Lower leg skin (tissue), 4 donors: ENCODE data around the gene C2CD2L. TPM values are rescaled to one million over a fixed set of nuclear protein-coding genes. Genes with fewer than 3 reads are reported as not detected.

Source experiments
- DNase-seq, 2 donors: peaks; one replicate each; pipeline ENCODE4 v3.0.0-alpha.2; 2019; ENCODE audit warnings: low spot score in 2 of 2
- H3K4me3 ChIP-seq: fragments of 200-600 bp; sonication (generic); 2 replicates; pipeline ENCODE4 v1.5.1; 2017; ENCODE audit warnings: mild to moderate bottlenecking, low read depth; ENCODE audit not compliant: poor library complexity, severe bottlenecking
- CTCF ChIP-seq, 3 donors: fragments of 450-650 bp; IDR thresholded peaks; one replicate each; pipeline ENCODE4 v1.5.1; 2016; ENCODE audit warnings: antibody characterized with exemption in 3 of 3, mild to moderate bottlenecking in 3 of 3, moderate library complexity in 2 of 3
- POLR2A ChIP-seq, 2 donors: fragments of 450-650 bp; IDR thresholded peaks; one replicate each; pipeline ENCODE4 v1.6.1; 2016 to 2017; ENCODE audit warnings: antibody characterized with exemption in 2 of 2, mild to moderate bottlenecking in 1 of 2, moderate library complexity in 1 of 2
- WGBS, 2 donors: methylation state at CpG; one replicate each; pipeline ENCODE4 v1.1.5; 2018; 5-methylcytosine and 5-hydroxymethylcytosine counted together
- intact Hi-C: fragments of 100-400 bp; cut with DNase I; formaldehyde crosslinking; loops from one replicate; pipeline ENCODE4 v1.15.0; 2023; ENCODE audit warnings: low total_unique reads
- total RNA-seq, 4 donors: library from RNA; depleted of rRNA; stranded (reverse); fragments of >200 nt; gene quantifications; one replicate each; pipeline ENCODE4 v1.1.0, GENCODE V29; 2016

The C2CD2L gene
- total RNA-seq, 4 donors from 2014 or later = 16.8 to 27.2 (median 22.6) TPM

GRCh38 chr11:119116235-119116594 lies 9.1 kb downstream of the C2CD2L start:
- intact Hi-C loops = no loop called here
- H3K4me3 ChIP-seq = no peak overlapping the region

DNA sequence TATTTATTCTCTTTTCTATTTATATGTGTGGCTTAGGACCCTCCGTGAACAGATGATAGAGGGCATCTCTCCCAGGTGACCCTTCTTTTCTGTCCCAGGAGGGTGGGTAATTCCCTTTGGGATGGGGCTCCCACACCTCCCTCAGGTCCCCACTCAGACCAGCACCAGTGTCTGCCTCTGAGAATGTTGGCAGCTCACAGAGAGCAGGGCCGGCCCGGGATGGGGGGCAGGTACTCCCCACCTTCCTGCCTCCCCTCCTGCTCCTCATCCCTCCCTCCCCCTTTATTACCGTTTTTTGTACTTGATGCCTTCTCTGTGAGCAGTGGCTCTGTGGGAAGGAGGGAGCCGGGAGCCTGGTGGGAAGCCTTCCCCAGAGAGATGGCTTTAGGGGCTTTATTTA lies 9.5 kb downstream of the C2CD2L start:
- 68 to 75% methylated on average over 5 of the region's 5 CpGs for WGBS, 2 donors
- intact Hi-C loops = no loop called here
- H3K4me3 ChIP-seq = no peak overlapping the region
- DNase-seq = no peak
- TF ChIP-seq CTCF (IDR thresholded peaks at IDR 0.05) (no peak), POLR2A (IDR thresholded peaks at IDR 0.05) (no peak)

More at GRCh38 chr11:119116235-119116594, 9.1 kb downstream of the C2CD2L start:
- WGBS, 2 donors = 84 to 90% methylated on average over 10 of the region's 10 CpGs
- no peak for TF ChIP-seq CTCF (IDR thresholded peaks at IDR 0.05)
- TF ChIP-seq POLR2A (IDR thresholded peaks at IDR 0.05) = no peak
- DNase-seq = no peak

DNA sequence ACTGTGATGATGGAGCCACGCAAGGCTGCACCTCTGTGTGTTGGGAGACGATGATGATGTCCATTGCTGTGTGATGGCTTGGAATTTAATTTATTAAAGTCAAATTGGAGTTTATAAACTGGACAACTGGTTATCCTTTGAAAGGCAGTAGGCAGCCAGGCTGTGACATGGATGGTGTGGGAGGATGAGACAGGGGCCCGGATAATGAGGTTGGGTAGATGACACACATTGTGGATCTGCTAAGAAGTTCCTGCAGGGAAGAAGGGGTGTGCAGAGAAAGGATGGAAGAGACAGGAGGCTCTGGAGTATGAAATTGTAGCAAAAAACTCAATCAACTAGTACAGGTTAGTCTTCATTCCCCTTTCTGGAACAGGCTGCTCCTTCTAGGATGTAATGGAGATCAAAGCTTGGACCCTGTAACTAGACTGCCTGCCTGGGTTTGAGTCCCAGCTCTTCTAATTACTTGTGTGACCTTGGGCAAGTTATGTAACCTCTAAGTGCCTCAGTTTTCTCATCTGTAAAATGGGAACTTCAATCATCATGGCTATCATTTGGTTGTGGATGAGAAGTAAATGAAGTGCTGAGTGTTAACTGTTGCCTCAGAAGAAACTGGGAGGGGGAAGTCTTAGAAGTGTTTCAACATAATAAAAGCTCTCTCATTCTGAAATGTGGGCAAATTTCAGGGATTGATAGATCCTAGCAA lies 10.0 kb downstream of the C2CD2L start:
- DNase-seq = no peak
- no peak overlapping the region for H3K4me3 ChIP-seq
- intact Hi-C loops = no loop called here
- TF ChIP-seq POLR2A (IDR thresholded peaks at IDR 0.05) = no peak
- no peak for TF ChIP-seq CTCF (IDR thresholded peaks at IDR 0.05)
- 89 to 90% methylated on average over 3 of the region's 3 CpGs for WGBS, 2 donors

DNA sequence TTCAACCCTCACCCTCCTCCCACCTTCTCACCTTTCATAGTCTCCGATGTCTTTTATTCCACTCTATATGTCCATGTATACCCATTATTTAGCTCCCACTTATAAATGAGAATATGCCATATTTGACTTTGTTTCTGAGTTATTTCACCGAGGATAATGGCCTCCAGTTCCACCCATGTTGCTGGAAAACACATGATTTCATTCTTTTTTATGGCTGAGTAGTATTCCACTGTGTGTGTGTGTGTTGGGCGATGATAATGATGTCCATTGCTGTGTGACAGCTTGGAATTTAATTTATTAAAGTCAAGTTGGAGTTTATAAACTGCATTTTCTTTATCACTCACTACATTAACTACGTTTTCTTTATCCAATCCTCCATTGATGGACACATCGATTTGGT lies 11.1 kb downstream of the C2CD2L start:
- DNase-seq = no peak
- no peak overlapping the region for H3K4me3 ChIP-seq
- intact Hi-C loops = no loop called here
- WGBS, 2 donors = 97 to 98% methylated on average over 5 of the region's 5 CpGs
- no peak for TF ChIP-seq POLR2A (IDR thresholded peaks at IDR 0.05)
- TF ChIP-seq CTCF (IDR thresholded peaks at IDR 0.05) = no peak

DNA sequence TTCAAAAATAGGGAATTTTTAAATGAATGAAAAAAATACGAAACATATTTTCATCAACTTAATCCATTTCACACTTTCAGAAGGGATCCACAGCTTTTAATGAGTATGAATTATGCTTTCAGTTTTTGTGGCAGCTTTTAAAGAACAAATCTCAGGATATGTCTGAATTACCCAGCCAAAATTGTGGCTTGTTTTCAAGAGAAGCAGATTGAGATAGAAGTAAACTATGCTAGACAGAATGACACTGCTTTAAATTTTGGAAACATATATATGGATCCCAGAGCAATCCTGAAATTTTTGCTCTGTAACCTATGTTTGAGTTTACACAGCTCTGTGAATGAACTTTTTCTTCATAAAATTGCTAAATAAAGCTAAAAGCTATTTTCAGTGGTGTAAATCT lies 11.8 kb downstream of the C2CD2L start:
- no peak for TF ChIP-seq POLR2A (IDR thresholded peaks at IDR 0.05)
- no peak for TF ChIP-seq CTCF (IDR thresholded peaks at IDR 0.05)
- intact Hi-C loops = no loop called here
- H3K4me3 ChIP-seq = no peak overlapping the region
- 88 to 89% methylated on average over 1 of the region's 1 CpG for WGBS, 2 donors
- no peak for DNase-seq

- 14 to 18% methylated on average over 5 of the region's 5 CpGs for WGBS, 2 donors
- TF ChIP-seq CTCF (IDR thresholded peaks at IDR 0.05) (no peak), POLR2A (IDR thresholded peaks at IDR 0.05) (no peak)
- no peak for DNase-seq
- intact Hi-C loops = no loop called here
- no peak overlapping the region for H3K4me3 ChIP-seq
Observed at GRCh38 chr11:119120639-119121007, 13.5 kb downstream of the C2CD2L start.
